CD4-positive, alpha-beta T cell treated with Interleukin-17A for 1 hour (primary cell): ENCODE data around the gene SLC2A4.
"Not testable (repeated sequence)": the region's sequence is repeated elsewhere in the genome, so short reads cannot be mapped to it uniquely, and the experiment has no call there.

Experiments used
- DNase-seq: peaks from one replicate; pipeline ENCODE4 v3.0.0-alpha.2; 2020

SLC2A4 gene

GRCh38 chr17:7281074-7281952 lies at the start of gene SLC2A4:
TSS of gene SLC2A4 (plus strand) at chr17:7281718. CDS start at chr17:7281935, 217 bp downstream.
- peak; percentile 89 for DNase-seq

- no peak for DNase-seq
Observed at GRCh38 chr17:7232114-7232513, 49.4 kb upstream of the SLC2A4 start.

- no peak for DNase-seq
Observed at GRCh38 chr17:7233701-7234082, 47.8 kb upstream of the SLC2A4 start.

GRCh38 chr17:7234083-7234951 lies 47.2 kb upstream of the SLC2A4 start, which contains the start of gene DVL2:
TSS of gene DVL2 (minus strand) at chr17:7234517. CDS start at chr17:7234262, 255 bp downstream.
- DNase-seq, result peak; percentile 96

GRCh38 chr17:7235693-7236665 lies 45.5 kb upstream of the SLC2A4 start:
- DNase-seq, result no peak

GRCh38 chr17:7236808-7237207 lies 44.7 kb upstream of the SLC2A4 start:
- DNase-seq, result no peak

- DNase-seq, result no peak
Observed at GRCh38 chr17:7237266-7237760, 44.2 kb upstream of the SLC2A4 start.

GRCh38 chr17:7237761-7238419 lies 43.6 kb upstream of the SLC2A4 start:
- peak; percentile 89 for DNase-seq

GRCh38 chr17:7238420-7239090 lies 43.0 kb upstream of the SLC2A4 start:
- DNase-seq, result peak; percentile 62

GRCh38 chr17:7239091-7240027 lies 42.2 kb upstream of the SLC2A4 start, which contains the start of gene PHF23:
TSS of gene PHF23 (minus strand) at chr17:7239457. CDS start at chr17:7239279, 178 bp downstream.
- peak; percentile 99 for DNase-seq

GRCh38 chr17:7240375-7240774 lies 41.1 kb upstream of the SLC2A4 start:
- no peak for DNase-seq

GRCh38 chr17:7241090-7241733 lies 40.3 kb upstream of the SLC2A4 start:
- DNase-seq, result no peak

GRCh38 chr17:7241783-7242716 lies 39.5 kb upstream of the SLC2A4 start, which contains the start of gene GABARAP:
TSS of gene GABARAP (minus strand) at chr17:7242449. CDS start at chr17:7242330, 119 bp downstream.
- peak; percentile 95 for DNase-seq

GRCh38 chr17:7242717-7243452 lies 38.6 kb upstream of the SLC2A4 start:
- peak; percentile 95 for DNase-seq

GRCh38 chr17:7243453-7243729 lies 38.1 kb upstream of the SLC2A4 start:
- no peak for DNase-seq

- DNase-seq, result not testable (repeated sequence)
Observed at GRCh38 chr17:7243838-7244237, 37.7 kb upstream of the SLC2A4 start.

GRCh38 chr17:7246779-7247178 lies 34.7 kb upstream of the SLC2A4 start:
- no peak for DNase-seq
